GM18909 (cell line): Measurements from ENCODE around the gene TBC1D5.

Source experiments
- ATAC-seq: cut with Tn5 transposase; IDR thresholded peaks from one replicate; pipeline ENCODE4 v1.9.1; 2021; ENCODE audit warnings: mild to moderate bottlenecking; ENCODE audit not compliant: unreplicated experiment, poor library complexity

TBC1D5 gene

GRCh38 chr3:17605934-17606333 lies 136.5 kb downstream of the TBC1D5 start:
- no peak for ATAC-seq

DNA sequence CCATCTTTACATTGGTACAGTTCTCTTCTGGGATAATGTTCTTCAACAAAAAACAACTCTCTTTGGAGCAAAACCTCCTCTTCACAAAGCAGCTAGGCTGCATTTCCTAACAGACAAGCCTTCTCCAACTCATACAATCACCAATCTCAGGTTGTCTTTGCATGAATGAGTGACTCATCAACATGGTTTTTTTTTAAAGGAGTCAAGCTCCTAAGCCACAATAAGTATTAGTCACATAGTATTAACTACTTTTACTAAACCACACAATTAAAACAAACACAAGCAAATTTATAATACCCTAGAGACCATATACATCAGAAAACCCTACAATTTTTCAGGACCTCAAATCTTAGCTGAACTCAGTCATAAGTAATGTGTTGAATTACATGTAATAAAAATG lies 137.4 kb downstream of the TBC1D5 start:
- no peak for ATAC-seq

DNA sequence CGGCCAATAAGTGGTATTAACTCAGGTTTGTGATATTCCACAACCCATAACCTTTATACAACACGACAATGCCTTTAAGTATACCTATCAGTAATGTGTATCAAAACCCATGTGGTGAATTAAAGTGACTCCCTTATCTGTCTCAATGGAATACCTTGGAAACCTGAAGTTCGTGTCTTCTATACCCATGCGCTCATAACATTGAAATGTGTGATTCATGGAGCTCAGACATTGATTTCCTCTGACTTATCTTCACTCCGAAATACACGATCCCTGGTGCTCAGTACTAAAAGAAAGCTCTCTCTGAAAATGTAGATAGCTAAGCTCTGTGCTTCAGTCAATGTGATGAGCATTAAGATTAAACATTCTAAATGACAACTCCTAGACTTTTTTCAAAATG lies 140.3 kb downstream of the TBC1D5 start:
- no peak for ATAC-seq

- no peak for ATAC-seq
These were observed 149.5 kb downstream of the TBC1D5 start for GRCh38 chr3:17592956-17593355.

DNA sequence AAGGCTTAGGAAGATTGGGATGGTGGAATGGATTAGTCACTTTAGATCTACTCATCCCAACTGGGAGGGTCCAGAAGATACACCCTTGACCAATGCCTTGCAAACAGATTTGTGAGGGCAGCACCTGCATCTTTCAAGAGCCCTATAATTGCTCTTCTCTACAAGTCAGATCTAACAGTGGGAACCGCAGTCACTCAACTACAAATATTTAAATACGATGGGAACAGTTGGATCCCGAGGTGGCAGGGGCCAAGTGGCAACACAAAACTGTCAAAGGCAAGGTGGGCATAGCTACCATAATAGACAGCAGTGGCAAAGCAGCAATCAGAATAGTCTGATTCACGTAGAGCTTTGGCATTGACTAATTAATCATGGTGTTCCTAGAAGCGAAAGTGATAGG lies 152.0 kb downstream of the TBC1D5 start:
- ATAC-seq = no peak

GRCh38 chr3:17589888-17590287 lies 152.5 kb downstream of the TBC1D5 start:
- ATAC-seq = no peak

DNA sequence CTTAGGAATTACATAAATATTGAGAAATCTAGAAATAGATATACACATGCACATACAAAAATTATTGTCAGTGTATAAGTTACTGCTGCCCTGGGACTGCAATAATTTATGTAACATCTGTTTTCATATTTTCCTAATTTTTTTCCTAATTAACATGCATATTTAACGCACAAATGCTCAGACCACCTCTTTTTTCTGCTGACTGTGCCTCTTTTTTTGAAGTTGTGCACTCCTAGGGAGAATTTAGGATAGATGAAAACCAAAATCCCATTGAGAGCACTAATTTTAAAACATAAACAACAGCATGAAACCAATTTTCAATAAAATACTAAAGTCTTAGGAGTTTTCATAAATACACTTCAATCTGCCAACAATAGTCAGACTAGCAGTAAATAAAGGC lies 154.0 kb downstream of the TBC1D5 start:
- ATAC-seq = no peak

GRCh38 chr3:17585394-17586325 lies 156.8 kb downstream of the TBC1D5 start:
- ATAC-seq = no peak

DNA sequence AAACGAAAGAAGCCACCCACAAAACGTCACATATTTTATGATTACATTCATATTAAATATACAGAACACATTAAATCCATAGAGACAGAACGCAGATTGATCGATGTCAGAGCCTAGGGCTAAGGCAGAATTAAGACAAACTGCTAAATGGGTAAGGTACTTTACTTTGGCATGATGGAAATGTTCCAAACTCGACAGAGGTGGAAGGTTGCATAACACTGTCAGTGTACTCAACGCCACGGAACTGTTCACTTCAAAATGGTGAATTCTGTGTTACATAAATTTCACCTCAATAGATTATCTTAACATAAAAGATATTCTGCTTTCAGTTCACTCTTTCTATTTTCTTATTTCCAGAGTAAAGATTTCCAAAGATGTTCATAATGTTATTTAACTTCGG lies 158.4 kb downstream of the TBC1D5 start:
- ATAC-seq = no peak

GRCh38 chr3:17583530-17583929 lies 158.9 kb downstream of the TBC1D5 start:
- no peak for ATAC-seq

GRCh38 chr3:17581421-17582080 lies 160.9 kb downstream of the TBC1D5 start:
- no peak for ATAC-seq

GRCh38 chr3:17580901-17581300 lies 161.5 kb downstream of the TBC1D5 start:
- ATAC-seq = no peak

GRCh38 chr3:17579289-17580031 lies 163.0 kb downstream of the TBC1D5 start:
- peak; percentile 99 for ATAC-seq

GRCh38 chr3:17577796-17578520 lies 164.5 kb downstream of the TBC1D5 start:
- no peak for ATAC-seq

DNA sequence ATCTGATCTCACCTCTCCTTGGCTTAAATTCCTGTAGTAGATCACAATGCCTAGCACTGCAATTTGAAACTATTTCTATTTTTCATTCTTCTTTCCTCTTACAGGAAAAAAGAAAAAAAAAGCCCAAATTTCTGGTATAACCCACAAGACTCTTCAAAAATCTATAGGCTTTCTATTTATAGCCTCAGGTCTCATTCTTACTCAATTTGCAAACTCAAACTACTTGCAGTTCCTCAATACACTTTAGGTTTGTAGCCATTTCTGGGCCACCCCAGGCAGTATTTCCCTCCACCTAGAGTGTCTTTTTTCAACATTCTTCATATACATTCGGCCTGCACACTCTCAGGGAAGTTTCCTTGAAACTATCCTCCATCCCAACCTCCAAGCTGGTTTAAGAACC lies 169.0 kb downstream of the TBC1D5 start:
- peak; percentile 95 for ATAC-seq

DNA sequence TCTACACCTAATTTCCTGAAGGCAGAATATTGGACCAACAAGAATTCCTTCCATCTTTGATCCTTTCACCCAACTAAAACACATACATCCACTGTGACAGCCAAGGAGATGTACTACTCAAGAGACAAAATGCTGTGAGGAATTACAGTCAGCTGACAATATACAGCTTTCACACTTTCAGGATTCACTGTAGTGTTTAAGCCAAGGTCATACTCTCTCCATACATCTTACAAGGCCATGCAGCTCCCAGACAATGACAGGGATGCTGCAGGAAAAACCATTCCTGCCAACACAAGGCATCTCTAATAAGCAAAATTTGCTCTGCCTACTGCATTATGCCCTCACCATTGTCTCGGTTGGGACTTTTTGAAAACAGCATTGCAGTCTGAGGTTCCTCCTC lies 170.7 kb downstream of the TBC1D5 start:
- no peak for ATAC-seq

GRCh38 chr3:17562845-17563244 lies 179.6 kb downstream of the TBC1D5 start:
- ATAC-seq = no peak

DNA sequence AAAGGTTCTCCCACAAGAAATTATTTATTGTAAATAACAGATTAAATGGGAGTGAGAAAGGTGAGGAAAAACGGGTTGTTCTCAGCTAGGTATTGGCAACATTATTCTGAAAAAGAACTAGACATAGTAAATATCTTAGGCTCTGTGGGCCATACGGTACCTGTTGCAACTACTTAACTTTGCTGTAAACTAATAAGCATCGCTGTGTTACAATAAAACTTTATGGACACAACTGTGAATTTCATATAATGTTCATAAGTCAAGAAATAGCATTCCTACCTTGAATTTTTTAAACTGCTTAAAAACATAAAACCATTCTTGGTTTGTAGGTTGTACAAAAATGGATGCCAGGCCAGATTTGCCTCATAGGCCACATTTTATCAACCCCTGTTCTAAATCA lies 183.9 kb downstream of the TBC1D5 start:
- ATAC-seq = no peak

GRCh38 chr3:17557749-17558463 lies 184.5 kb downstream of the TBC1D5 start:
- no peak for ATAC-seq

GRCh38 chr3:17555525-17555924 lies 186.9 kb downstream of the TBC1D5 start:
- no peak for ATAC-seq
